ENCODE data around the gene CDH4.

- TF ChIP-seq CTCF (IDR thresholded peaks at IDR 0.05 in 8 of 11, conservative IDR thresholded peaks at IDR 0.05 in 3 of 11): no peak
- TF ChIP-seq POLR2AphosphoS5 (IDR thresholded peaks at IDR 0.05): no peak
Observed at GRCh38 chr20:61807471-61808160, 555.6 kb downstream of the CDH4 start.
